Measurements from ENCODE around the gene ADH1C.

Gene ADH1C

GRCh38 chr4:99383399-99383798 lies 30.9 kb upstream of the ADH1C start:
- H3K79me2 ChIP-seq (ENCODE audit: low read length), result no peaks in the 10 kb centered on the region
- H3K4me2 ChIP-seq (ENCODE audit: low read length), result no peak overlapping the region
- H3K4me1 ChIP-seq (ENCODE audit: low read length), result no peaks in the 10 kb centered on the region
- no peaks in the 10 kb centered on the region for H4K20me1 ChIP-seq (ENCODE audit: insufficient read depth, low read length)
- no peaks in the 10 kb centered on the region for H3K27me3 ChIP-seq (ENCODE audit: low read depth, low read length)
- H3K27ac ChIP-seq (ENCODE audit: low read length), result no peak overlapping the region
- TF ChIP-seq CTCF (IDR thresholded peaks at IDR 0.05; ENCODE audit: low read depth, low read length), result no peak
- no peak for TF ChIP-seq EZH2phosphoT487 (IDR thresholded peaks at IDR 0.05; ENCODE audit: low read depth)
- H3K36me3 ChIP-seq (replicated peaks; ENCODE audit: low read depth, low read length), result no peaks in the 10 kb centered on the region
- no peak overlapping the region for H2AFZ ChIP-seq (ENCODE audit: low read depth, low read length)
- H3K9me3 ChIP-seq (ENCODE audit: insufficient read depth, low read length), result no peaks in the 10 kb centered on the region
- H3K4me3 ChIP-seq (ENCODE audit: low read length), result no peak overlapping the region
- no peak overlapping the region for H3K9ac ChIP-seq (ENCODE audit: low read length)

GRCh38 chr4:99382745-99383360 lies 30.3 kb upstream of the ADH1C start:
- Histone ChIP-seq H3K27me3 (ENCODE audit: low read depth, low read length) (no peaks in the 10 kb centered on the region), H3K36me3 (replicated peaks; ENCODE audit: low read depth, low read length) (no peaks in the 10 kb centered on the region), H4K20me1 (ENCODE audit: insufficient read depth, low read length) (no peaks in the 10 kb centered on the region), H2AFZ (ENCODE audit: low read depth, low read length) (no peak overlapping the region), H3K9ac (ENCODE audit: low read length) (no peak overlapping the region), H3K79me2 (ENCODE audit: low read length) (no peaks in the 10 kb centered on the region), H3K4me3 (ENCODE audit: low read length) (no peak overlapping the region), H3K9me3 (ENCODE audit: insufficient read depth, low read length) (no peaks in the 10 kb centered on the region), H3K27ac (ENCODE audit: low read length) (no peak overlapping the region), H3K4me2 (ENCODE audit: low read length) (no peak overlapping the region), H3K4me1 (ENCODE audit: low read length) (no peaks in the 10 kb centered on the region)
- TF ChIP-seq EZH2phosphoT487 (IDR thresholded peaks at IDR 0.05; ENCODE audit: low read depth) (no peak), CTCF (IDR thresholded peaks at IDR 0.05; ENCODE audit: low read depth, low read length) (no peak)

GRCh38 chr4:99381588-99382175 lies 29.1 kb upstream of the ADH1C start:
- H3K79me2 ChIP-seq (ENCODE audit: low read length), result no peaks in the 10 kb centered on the region
- 0 out of 2 replicates have a peak, but pooled peaks cover 3% of the 10 kb centered on the region for H3K4me1 ChIP-seq (ENCODE audit: low read length)
- H3K9me3 ChIP-seq (ENCODE audit: insufficient read depth, low read length), result no peaks in the 10 kb centered on the region
- H3K27ac ChIP-seq (ENCODE audit: low read length), result no peak overlapping the region
- no peak for TF ChIP-seq EZH2phosphoT487 (IDR thresholded peaks at IDR 0.05; ENCODE audit: low read depth)
- no peak for TF ChIP-seq CTCF (IDR thresholded peaks at IDR 0.05; ENCODE audit: low read depth, low read length)
- no peak overlapping the region for H3K9ac ChIP-seq (ENCODE audit: low read length)
- no peaks in the 10 kb centered on the region for H3K36me3 ChIP-seq (replicated peaks; ENCODE audit: low read depth, low read length)
- no peak overlapping the region for H2AFZ ChIP-seq (ENCODE audit: low read depth, low read length)
- H4K20me1 ChIP-seq (ENCODE audit: insufficient read depth, low read length), result no peaks in the 10 kb centered on the region
- H3K4me2 ChIP-seq (ENCODE audit: low read length), result no peak overlapping the region
- H3K27me3 ChIP-seq (ENCODE audit: low read depth, low read length), result no peaks in the 10 kb centered on the region
- no peak overlapping the region for H3K4me3 ChIP-seq (ENCODE audit: low read length)

- no peak overlapping the region for H3K9ac ChIP-seq (ENCODE audit: low read length)
- no peaks in the 10 kb centered on the region for H3K79me2 ChIP-seq (ENCODE audit: low read length)
- H3K4me1 ChIP-seq (ENCODE audit: low read length), result 0 out of 2 replicates have a peak, but pooled peaks cover 3% of the 10 kb centered on the region
- no peaks in the 10 kb centered on the region for H4K20me1 ChIP-seq (ENCODE audit: insufficient read depth, low read length)
- no peak overlapping the region for H3K27ac ChIP-seq (ENCODE audit: low read length)
- no peaks in the 10 kb centered on the region for H3K27me3 ChIP-seq (ENCODE audit: low read depth, low read length)
- no peak overlapping the region for H3K4me2 ChIP-seq (ENCODE audit: low read length)
- no peak overlapping the region for H3K4me3 ChIP-seq (ENCODE audit: low read length)
- H3K36me3 ChIP-seq (replicated peaks; ENCODE audit: low read depth, low read length), result no peaks in the 10 kb centered on the region
- no peaks in the 10 kb centered on the region for H3K9me3 ChIP-seq (ENCODE audit: insufficient read depth, low read length)
- H2AFZ ChIP-seq (ENCODE audit: low read depth, low read length), result no peak overlapping the region
- TF ChIP-seq CTCF (IDR thresholded peaks at IDR 0.05; ENCODE audit: low read depth, low read length) (no peak), EZH2phosphoT487 (IDR thresholded peaks at IDR 0.05; ENCODE audit: low read depth) (no peak)
Measured at GRCh38 chr4:99379571-99379970, 27.0 kb upstream of the ADH1C start.
